Astrocyte (in vitro differentiated cells and primary cell): ENCODE results near the gene HPGDS.

ENCODE experiments used
- EZH2 ChIP-seq: IDR thresholded peaks from 2 replicates; pipeline ENCODE4 v1.6.1; 2012; ENCODE audit warnings: mild to moderate bottlenecking, low read length, inconsistent platforms; ENCODE audit not compliant: insufficient read depth
- TF ChIP-seq, protein P1 (sequence below): IDR thresholded peaks from 2 replicates; pipeline ENCODE4 v1.5.1; 2011; ENCODE audit warnings: low read depth, mild to moderate bottlenecking, inconsistent platforms, low read length, moderate library complexity; ENCODE audit not compliant: insufficient read depth

DNA sequence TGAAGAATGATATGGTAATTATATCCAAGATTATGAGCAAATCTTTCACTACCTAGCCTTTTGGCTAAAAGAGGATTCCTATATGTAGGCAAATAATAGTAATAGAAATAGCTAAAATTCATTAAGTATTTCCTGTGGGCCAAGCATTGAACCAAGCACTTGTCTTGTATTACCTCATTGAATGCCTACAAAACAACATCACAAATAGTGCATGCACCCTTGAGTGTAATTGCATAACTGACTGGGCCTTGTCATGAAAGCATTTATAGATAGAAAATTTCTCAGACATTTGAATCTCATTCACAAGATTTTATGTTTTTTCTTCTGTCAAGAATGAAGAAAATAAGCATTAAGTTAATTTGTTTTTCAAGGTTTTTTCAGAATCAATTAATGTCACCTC lies 3.9 kb upstream of the HPGDS start:
- TF ChIP-seq, protein P1, sequence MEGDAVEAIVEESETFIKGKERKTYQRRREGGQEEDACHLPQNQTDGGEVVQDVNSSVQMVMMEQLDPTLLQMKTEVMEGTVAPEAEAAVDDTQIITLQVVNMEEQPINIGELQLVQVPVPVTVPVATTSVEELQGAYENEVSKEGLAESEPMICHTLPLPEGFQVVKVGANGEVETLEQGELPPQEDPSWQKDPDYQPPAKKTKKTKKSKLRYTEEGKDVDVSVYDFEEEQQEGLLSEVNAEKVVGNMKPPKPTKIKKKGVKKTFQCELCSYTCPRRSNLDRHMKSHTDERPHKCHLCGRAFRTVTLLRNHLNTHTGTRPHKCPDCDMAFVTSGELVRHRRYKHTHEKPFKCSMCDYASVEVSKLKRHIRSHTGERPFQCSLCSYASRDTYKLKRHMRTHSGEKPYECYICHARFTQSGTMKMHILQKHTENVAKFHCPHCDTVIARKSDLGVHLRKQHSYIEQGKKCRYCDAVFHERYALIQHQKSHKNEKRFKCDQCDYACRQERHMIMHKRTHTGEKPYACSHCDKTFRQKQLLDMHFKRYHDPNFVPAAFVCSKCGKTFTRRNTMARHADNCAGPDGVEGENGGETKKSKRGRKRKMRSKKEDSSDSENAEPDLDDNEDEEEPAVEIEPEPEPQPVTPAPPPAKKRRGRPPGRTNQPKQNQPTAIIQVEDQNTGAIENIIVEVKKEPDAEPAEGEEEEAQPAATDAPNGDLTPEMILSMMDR: no peak
- TF ChIP-seq EZH2: no peak
